ENCODE data around the gene MAMDC4.

GRCh38 chr9:136862849-136863622, 10.9 kb downstream of the MAMDC4 start:
- no peak for TF ChIP-seq CTCF (optimal IDR thresholded peaks at IDR 0.05 in 1 of 3, IDR thresholded peaks at IDR 0.05 in 1 of 3, conservative IDR thresholded peaks at IDR 0.05 in 1 of 3; ENCODE audit: extremely low read depth in 1 of 3, insufficient read depth in 2 of 3, low read length in 3 of 3)
- no peak for TF ChIP-seq EZH2 (IDR thresholded peaks at IDR 0.05; ENCODE audit: low read length)

Measured in keratinocyte (primary cell).